OCI-LY1 (cell line): ENCODE measurements around the gene TMEM207.

ENCODE experiments used
- H2AFZ ChIP-seq: fragments of 200-600 bp; sonication (generic), shearing (Covaris generic); 2 replicates; pipeline ENCODE4 v1.6.0; 2014; ENCODE audit warnings: antibody characterized with exemption, mild to moderate bottlenecking, low read length
- H3F3A ChIP-seq: fragments of 200-600 bp; sonication (generic), shearing (Covaris generic); 2 replicates; pipeline ENCODE4 v1.6.0; 2014; ENCODE audit warnings: mild to moderate bottlenecking, antibody characterized with exemption, low read length, moderate library complexity; ENCODE audit not compliant: insufficient read depth
- H3K27ac ChIP-seq: fragments of 200-600 bp; sonication (generic); 2 replicates; pipeline ENCODE4 v1.5.1; 2014; ENCODE audit warnings: low read length, mixed run types, mild to moderate bottlenecking, low read depth; ENCODE audit not compliant: poor library complexity, severe bottlenecking
- H3K27me3 ChIP-seq: fragments of 200-600 bp; sonication (generic); 2 replicates; pipeline ENCODE4 v1.6.0; 2014; ENCODE audit warnings: antibody characterized with exemption, mild to moderate bottlenecking, low read length, moderate library complexity; ENCODE audit not compliant: insufficient read depth
- H3K36me3 ChIP-seq: fragments of 200-600 bp; sonication (generic); 2 replicates; pipeline ENCODE4 v1.6.1; 2014; ENCODE audit warnings: mild to moderate bottlenecking, antibody characterized with exemption, low read length, moderate library complexity, mixed read lengths; ENCODE audit not compliant: insufficient read depth
- H3K4me1 ChIP-seq: fragments of 200-600 bp; sonication (generic); 2 replicates; pipeline ENCODE4 v1.5.1; 2014; ENCODE audit warnings: mild to moderate bottlenecking, low read length, moderate library complexity; ENCODE audit not compliant: insufficient read depth, severe bottlenecking
- H3K4me2 ChIP-seq: fragments of 200-600 bp; sonication (generic), shearing (Covaris generic); 2 replicates; pipeline ENCODE4 v1.6.1; 2014; ENCODE audit warnings: low read length
- H3K4me3 ChIP-seq: fragments of 200-600 bp; sonication (generic); 2 replicates; pipeline ENCODE4 v1.5.1; 2014; ENCODE audit warnings: low read length, low read depth, mild to moderate bottlenecking, mixed read lengths; ENCODE audit not compliant: poor library complexity, severe bottlenecking
- H3K79me2 ChIP-seq: fragments of 200-600 bp; shearing (Covaris generic); 2 replicates; pipeline ENCODE4 v1.6.1; 2016; ENCODE audit warnings: mixed run types, low read length, mixed read lengths; ENCODE audit not compliant: insufficient read depth
- H3K9ac ChIP-seq: fragments of 200-600 bp; sonication (generic), shearing (Covaris generic); 2 replicates; pipeline ENCODE4 v1.6.1; 2014; ENCODE audit warnings: mild to moderate bottlenecking, low read length, mixed read lengths
- H3K9me2 ChIP-seq: fragments of 200-600 bp; sonication (generic), shearing (Covaris generic); 2 replicates; pipeline ENCODE4 v1.6.1; 2014; ENCODE audit warnings: low read depth, mild to moderate bottlenecking, low read length, mixed read lengths
- H3K9me3 ChIP-seq: fragments of 200-600 bp; shearing (Covaris generic); 2 replicates; pipeline ENCODE4 v1.6.1; 2014; ENCODE audit warnings: low read length, mixed read lengths
- H4K20me1 ChIP-seq: fragments of 200-600 bp; sonication (generic), shearing (Covaris generic); 2 replicates; pipeline ENCODE4 v1.6.0; 2016; ENCODE audit warnings: mild to moderate bottlenecking, low read length; ENCODE audit not compliant: insufficient read depth
- EZH2 ChIP-seq: fragments of 200-600 bp; sonication (generic), shearing (Covaris generic); IDR thresholded peaks from 2 replicates; pipeline ENCODE4 v1.8.0; 2017; ENCODE audit warnings: borderline replicate concordance, mixed run types, mild to moderate bottlenecking, antibody characterized with exemption, low read length, moderate library complexity, mixed read lengths
- TF ChIP-seq, protein P1 (sequence below): fragments of 200-600 bp; sonication (generic), shearing (Covaris generic); IDR thresholded peaks from 2 replicates; pipeline ENCODE4 v1.5.1; 2017; ENCODE audit warnings: mild to moderate bottlenecking, antibody characterized with exemption, low read length, moderate library complexity, mixed read lengths

Gene TMEM207

DNA sequence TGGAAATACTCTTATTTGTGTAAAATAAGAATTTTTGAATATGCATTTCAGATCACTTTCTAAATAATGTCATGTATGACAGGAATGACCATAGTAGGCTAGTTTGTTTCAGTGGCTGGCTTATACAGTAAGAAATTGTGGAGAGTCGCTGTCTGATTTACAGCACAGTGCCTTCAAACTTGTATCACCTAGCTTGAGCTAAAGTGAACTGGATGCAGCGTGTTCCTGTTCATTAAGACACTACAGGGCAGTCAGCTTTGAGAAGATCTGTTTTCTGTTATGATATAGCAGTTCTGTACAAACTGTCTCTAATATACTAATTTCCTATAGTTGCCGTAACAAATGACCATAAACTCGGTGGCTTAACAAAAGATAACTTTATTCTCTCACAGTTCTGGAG lies 51.8 kb downstream of the TMEM207 start:
- Histone ChIP-seq H3K9me2 (no peaks in the 10 kb centered on the region; the same call in 1 of the 2 replicates), H3K9me3 (no peaks in the 10 kb centered on the region), H3F3A (no peaks in the 10 kb centered on the region), H2AFZ (no peak overlapping the region), H3K36me3 (no peaks in the 10 kb centered on the region), H3K9ac (no peak overlapping the region), H3K27ac (no peak overlapping the region), H3K4me1 (no peaks in the 10 kb centered on the region), H3K4me2 (no peak overlapping the region), H3K4me3 (no peak overlapping the region), H4K20me1 (no peaks in the 10 kb centered on the region), H3K79me2 (no peaks in the 10 kb centered on the region), H3K27me3 (no peaks in the 10 kb centered on the region)
- TF ChIP-seq, protein P1, sequence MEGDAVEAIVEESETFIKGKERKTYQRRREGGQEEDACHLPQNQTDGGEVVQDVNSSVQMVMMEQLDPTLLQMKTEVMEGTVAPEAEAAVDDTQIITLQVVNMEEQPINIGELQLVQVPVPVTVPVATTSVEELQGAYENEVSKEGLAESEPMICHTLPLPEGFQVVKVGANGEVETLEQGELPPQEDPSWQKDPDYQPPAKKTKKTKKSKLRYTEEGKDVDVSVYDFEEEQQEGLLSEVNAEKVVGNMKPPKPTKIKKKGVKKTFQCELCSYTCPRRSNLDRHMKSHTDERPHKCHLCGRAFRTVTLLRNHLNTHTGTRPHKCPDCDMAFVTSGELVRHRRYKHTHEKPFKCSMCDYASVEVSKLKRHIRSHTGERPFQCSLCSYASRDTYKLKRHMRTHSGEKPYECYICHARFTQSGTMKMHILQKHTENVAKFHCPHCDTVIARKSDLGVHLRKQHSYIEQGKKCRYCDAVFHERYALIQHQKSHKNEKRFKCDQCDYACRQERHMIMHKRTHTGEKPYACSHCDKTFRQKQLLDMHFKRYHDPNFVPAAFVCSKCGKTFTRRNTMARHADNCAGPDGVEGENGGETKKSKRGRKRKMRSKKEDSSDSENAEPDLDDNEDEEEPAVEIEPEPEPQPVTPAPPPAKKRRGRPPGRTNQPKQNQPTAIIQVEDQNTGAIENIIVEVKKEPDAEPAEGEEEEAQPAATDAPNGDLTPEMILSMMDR = no peak
- no peak for TF ChIP-seq EZH2

- Histone ChIP-seq H3K27me3 (no peaks in the 10 kb centered on the region), H3K4me3 (no peak overlapping the region), H4K20me1 (no peaks in the 10 kb centered on the region), H3K4me2 (no peak overlapping the region), H3F3A (no peaks in the 10 kb centered on the region), H3K36me3 (no peaks in the 10 kb centered on the region), H3K9me3 (no peaks in the 10 kb centered on the region), H3K9ac (no peak overlapping the region), H2AFZ (no peak overlapping the region), H3K79me2 (no peaks in the 10 kb centered on the region), H3K27ac (no peak overlapping the region), H3K4me1 (no peaks in the 10 kb centered on the region), H3K9me2 (no peaks in the 10 kb centered on the region; the same call in 1 of the 2 replicates)
- no peak for TF ChIP-seq EZH2
- TF ChIP-seq, protein P1 = no peak
Observed at GRCh38 chr3:190396001-190396400, 53.7 kb downstream of the TMEM207 start.

GRCh38 chr3:190388703-190389102 lies 61.0 kb downstream of the TMEM207 start:
- Histone ChIP-seq H3K4me2 (no peak overlapping the region), H2AFZ (no peak overlapping the region), H3K4me3 (no peak overlapping the region), H3K27me3 (no peaks in the 10 kb centered on the region), H3K36me3 (no peaks in the 10 kb centered on the region), H3K4me1 (no peaks in the 10 kb centered on the region), H3K9me2 (no peaks in the 10 kb centered on the region), H3K9ac (no peak overlapping the region), H3K79me2 (no peaks in the 10 kb centered on the region), H3F3A (no peaks in the 10 kb centered on the region), H3K9me3 (no peaks in the 10 kb centered on the region), H4K20me1 (no peaks in the 10 kb centered on the region), H3K27ac (no peak overlapping the region)
- TF ChIP-seq, protein P1 = no peak
- TF ChIP-seq EZH2 = no peak
